Measurements from ENCODE around the gene ZNF117.
"Not testable (repeated sequence)": the region's sequence is repeated elsewhere in the genome, so short reads cannot be mapped to it uniquely, and the experiment has no call there.

The ZNF117 gene

DNA sequence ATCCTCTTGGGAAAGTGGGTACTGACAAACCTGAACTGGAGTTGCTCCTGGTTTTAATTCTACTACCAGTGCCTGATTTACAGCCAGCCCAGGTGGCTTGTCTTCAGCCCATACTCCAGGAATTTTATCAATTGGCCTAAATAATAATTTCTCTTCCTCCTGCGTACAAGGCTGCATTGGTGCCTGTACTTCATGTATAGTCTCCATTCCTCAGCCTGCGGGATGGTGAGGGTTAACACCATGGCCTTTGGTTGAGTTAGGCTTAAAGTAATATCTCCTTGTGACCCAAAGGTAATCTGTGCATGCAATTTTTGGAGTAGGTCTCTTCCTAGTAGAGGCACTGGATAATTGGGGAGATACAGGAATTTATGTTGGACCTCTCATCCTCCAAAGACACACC is 5.5 kb upstream of the ZNF117 start:
- DNase-seq, result no peak

DNA sequence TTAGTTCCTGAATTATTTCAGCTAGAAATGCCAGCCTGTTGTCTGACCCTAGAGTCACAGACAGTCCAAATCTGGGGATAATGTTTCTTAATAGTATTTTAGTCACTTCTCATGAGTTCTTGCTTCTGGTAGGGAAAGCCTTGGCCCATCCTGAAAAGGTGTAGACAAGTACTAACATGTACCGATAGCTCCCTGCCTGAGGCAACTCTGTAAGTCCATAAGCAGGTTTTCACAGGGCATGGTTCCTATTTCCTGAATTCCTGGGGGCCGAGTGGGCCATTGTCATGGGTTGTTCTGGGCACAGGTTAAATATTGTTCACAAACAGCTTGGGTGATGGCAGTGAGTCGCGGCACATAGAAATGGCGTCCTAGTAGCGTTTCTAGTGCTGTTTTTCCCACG is 3.1 kb upstream of the ZNF117 start:
- DNase-seq, result no peak

DNA sequence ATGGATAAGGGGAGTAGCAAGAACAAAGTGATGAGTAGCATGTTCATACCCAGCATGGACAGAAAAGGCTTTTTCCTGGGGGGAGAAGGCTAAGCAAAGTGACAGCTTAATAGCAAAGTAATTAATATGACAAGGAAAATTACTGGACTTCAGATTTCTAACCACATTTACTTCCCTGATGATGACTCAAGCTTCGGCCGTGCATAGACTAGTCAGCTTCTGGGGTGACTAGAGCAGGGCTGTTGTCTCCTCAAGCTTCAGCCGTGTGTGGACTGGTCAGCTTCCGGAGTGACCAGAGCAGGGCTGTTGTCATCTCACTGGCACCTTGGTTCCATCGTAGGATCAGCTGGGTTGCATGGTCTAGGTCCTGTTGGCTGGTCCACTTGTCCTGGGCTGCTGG is 2.1 kb upstream of the ZNF117 start:
- no peak for DNase-seq

DNA sequence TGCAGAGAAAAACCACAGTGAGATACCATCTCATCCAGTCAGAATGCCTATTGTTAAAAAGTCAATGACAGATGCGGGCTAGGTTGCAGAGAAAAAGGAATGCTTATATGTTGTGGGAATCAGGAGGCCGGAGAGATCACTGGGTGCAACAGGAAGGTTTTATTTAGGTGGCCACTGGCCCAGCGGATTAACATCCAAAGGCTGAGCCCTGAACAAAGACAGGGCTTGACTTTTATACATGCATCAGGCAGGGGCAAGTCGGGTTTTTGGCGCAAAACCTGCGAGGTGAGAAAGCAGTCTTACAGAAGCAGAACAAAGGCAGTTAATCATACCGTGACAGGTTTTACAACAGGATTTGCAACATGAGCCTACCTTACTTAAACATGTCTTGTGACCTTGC is 620 bp downstream of the ZNF117 start:
- DNase-seq, result no peak

DNA sequence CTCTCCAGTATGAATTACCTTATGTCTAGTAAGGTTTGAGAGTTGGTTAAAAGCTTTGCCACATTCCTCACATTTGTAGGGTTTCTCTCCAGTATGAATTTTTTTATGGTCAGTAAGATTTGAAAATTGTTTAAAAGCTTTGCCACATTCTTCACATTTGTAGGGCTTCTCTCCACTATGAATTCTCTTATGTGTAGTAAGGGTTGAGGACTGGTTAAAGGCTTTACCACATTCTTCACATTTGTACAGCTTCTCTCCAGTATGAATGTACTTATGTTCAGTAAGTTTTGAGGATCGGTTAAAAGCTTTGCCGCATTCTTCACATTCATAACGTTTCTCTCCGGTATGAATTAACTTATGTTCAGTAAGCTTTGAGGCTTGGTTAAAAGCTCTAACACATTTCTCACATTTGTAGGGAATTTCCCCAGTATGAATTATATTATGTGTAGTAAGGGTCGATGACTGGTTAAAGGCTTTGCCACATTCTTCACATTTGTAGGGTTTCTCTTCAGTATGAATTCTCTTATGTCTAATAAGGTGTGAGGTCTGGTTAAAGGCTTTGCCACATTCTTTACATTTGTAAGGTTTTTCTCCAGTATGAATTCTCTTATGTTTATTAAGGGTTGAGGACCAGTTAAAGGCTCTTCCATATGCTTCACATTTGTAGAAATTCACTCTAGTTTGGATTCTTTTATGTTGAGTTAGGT is 12.2 kb downstream of the ZNF117 start:
- DNase-seq, result no peak

DNA sequence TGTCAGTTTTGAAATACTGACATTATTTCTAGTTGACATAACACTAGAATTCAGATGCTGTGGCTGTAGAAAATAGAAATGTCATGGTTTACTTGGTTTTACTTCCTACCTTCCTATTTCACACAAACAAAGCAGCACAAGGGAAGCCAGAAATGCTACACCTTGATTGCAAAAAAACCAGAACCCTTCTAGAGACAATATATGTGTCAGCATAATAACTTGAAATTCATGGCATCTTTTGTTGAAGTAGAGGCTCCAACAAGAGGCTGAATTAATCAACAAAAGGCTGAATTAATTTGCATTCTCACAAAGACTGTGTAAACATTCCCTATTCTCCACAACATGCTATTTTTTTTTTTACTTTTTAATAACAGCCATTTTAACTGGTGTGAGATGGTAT is 25.2 kb downstream of the ZNF117 start:
- no peak for DNase-seq

DNA sequence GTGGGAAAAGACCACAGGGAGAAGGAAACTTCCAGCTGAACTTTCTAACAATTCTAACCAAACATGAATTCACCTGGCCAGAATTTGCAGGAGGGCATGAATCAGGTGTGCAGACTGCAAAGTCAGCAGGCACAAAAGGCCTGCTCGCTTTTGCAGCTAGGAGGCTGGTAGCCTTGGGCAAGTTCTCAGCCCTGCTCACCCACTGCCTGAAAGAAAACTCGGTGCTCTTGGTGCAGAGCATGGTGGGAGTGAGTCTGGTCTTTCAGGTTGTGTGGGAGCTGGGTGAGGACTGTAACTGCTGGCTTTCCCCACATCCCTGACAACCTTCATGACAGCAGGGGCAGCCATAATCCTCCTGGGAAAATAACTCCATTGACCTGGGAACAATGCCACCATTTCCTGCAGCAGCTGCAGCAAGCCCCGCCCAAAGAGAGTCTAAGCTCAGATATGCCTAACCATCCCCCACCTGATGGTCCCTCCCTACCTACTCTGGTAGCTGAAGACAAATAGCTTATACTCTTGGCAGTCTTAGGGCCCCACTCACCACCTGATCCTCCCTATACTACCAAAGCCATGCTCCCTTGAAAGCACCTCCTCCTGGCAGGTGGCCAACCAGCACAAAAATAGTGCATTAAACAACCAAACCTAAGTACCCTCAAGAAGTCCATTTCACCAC is 31.6 kb downstream of the ZNF117 start:
- DNase-seq, result no peak

DNA sequence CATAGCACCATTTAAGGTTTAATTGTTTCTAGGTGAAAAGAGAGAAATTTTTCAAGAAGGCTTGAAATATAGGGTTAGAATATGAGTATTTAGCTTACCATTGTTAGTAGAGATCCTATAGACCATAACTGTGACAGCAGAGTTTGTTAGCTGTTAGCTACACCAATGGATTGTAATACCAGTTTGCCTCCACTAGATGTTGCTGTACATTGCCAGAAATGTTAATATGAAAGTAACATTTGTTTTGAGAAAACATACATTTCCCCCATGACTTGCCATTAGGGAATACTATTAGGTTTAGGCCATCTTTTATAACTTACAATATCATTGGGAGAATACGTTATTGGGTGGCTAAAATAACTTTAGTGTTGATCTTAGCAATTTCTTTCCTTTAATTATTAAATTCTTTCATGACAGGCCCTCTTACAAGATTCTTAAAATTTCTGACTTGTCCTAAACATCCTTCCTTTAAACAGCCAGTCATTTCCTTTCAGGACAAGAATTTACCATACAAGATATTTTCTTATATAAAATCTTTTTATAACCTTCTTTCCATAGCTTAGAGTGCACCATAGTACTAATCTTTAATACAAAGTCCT is 39.5 kb downstream of the ZNF117 start:
- DNase-seq, result peak; percentile 43

DNA sequence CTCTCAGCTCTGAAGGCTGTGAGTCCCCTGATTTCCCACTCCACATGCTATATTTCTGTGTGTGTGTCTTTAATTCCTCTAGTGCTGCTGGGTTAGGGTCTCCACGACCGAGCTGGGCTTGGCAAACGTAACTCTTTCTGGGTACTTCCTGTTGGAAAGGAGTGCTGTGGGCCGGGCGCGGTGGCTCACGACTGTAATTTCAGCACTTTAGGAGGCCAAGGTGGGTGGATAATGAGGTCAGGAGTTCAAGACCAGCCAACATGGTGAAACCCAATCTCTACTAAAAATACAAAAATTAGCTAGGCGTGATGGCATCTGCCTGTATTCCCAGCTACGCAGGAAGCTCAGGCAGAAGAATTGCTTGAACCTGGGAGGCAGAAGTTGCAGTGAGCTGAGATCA is 40.2 kb downstream of the ZNF117 start:
- not testable (repeated sequence) for DNase-seq

DNA sequence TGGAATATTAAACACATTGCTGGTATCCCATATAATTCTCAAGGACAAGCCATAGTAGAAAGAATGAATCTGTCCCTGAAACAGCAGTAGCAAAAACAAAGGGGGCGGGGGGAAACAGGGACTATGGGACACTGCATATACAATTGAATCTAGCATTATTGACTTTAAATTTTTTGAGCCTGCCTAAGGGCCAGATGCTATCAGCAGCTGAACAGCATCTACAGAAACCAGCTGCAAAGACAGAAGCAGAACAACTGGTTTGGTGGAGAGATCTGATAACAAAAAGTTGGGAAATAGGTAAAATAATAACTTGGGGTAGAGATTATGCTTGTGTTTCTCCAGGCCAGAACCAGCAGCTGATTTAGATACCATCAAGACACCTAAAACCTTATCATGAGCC is 42.1 kb downstream of the ZNF117 start:
- DNase-seq, result not testable (repeated sequence)

DNA sequence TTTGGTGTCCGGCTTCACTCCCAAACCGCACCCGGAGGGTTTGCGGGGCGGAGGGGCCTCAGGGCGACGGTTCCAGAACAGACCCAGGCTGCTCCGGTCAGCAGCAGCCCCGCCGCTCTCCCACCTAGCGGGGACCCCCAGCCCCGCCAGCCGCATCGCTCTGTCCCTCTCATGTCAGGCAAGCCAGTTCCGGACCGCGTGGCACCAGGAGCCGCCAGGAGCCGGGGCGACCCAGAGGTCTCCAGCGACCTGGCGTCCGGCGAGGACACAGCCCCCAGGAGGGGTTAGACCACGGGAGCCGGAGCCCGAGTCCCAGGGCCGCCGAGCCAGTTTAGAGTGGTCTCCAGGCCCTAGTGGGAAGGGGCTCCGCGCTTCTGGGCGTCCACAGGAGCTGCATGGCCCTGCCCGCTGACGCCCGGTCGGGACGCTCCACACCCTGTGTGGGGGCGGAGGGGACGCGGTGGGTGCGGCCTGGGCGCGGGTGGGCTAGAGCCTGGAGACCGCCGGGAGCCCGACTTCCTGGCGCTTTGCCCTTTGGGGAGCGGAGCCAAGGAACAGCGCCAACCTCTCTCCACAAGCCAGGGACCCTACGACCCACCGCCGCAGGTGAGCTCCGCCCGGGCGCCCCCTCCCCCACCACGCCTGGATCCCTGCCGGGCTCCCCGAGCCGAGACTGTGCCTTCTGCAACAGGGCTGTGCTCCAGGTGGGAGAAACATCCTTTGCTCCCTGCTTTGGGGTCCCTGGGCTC is 43.4 kb downstream of the ZNF117 start:
- DNase-seq, result no peak

DNA sequence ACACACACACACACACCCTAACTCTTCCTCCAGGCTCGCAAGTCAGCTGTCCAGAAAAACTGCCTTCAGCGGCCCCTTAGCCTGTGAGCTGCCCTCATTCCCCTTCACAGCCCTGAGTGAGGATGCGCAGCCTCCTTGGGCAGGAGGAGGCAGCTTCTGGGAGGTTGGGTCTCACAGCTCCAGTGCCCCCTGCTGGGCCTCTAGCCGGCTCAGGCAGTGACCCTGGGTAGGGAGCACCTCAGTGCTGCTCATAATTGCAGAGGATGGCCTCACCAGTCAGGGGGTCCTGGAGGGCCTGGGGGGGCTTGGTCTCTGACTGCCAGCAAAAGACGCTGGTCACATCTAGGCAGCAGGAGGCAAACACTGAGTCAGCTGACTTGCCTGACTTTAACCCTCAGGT is 44.1 kb downstream of the ZNF117 start:
- no peak for DNase-seq

DNA sequence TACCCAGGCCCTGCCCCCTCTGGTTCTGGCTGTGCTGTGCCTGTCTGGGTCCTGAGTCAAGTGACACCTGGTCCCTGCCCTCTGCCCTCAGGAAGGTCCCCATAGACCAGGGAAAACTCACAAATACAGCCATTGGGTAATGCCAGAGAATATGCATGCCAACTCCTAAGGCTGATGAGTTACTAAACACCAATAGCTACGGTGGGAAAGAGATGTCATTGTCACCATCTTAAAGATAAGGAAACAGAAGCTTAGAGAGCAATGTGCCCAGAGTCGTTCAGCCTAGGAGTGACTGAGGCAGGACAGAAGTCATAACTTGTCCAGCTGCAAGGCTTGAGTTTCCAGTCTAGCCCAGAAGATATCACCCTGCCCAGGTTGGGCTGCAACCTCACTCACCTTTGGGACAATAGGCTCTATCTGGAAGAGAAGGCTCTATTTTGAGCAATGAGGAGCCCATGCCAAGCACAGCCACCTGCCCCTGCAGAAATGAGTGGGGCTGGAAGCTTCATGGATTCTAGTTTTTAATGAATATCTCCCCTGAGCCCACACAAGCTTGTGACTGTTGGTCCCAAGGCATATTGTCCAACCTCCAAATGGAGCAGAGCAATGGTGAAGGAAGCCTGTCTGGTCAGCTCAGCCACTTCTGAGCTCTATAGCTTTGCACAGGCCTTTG is 45.2 kb downstream of the ZNF117 start:
- DNase-seq, result no peak

DNA sequence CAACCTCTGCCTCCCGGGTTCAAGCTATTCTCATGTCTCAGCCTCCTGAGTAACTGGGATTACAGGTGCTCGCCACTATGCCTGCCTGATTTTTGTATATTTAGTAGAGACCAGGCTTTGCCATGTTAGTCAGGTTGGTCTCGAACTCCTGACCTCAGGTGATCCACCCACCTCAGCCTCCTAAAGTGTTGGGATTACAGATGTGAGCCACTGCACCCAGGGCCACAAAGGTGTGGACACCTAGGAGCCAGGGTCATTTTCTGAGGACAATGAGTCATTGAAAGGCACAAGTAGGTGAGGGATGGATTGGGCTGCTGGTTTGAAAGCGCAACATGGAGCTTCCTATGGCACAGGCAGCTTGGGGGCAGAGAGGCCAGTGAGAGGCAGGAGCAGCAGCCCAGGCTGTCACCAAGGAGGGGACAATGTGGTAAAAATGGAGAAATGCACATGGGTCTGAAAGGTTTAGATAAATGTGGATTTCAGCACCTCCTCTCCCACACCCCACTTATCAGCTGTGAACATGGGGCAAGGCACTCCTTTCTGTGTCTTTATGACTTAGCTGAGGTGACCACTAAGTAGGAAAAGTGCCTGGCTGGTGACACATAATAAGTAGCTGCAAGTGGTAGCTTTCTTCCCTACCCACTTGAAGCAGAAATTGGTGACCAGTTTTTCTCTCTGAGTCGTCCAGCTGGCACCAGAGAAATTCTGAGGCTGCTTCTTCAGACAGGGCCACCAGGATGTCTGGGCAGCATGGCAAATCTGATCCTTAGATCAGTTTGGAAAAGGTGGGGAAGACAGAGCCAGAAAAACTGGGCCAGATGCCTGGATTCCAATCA is 46.0 kb downstream of the ZNF117 start:
- not testable (repeated sequence) for DNase-seq

DNA sequence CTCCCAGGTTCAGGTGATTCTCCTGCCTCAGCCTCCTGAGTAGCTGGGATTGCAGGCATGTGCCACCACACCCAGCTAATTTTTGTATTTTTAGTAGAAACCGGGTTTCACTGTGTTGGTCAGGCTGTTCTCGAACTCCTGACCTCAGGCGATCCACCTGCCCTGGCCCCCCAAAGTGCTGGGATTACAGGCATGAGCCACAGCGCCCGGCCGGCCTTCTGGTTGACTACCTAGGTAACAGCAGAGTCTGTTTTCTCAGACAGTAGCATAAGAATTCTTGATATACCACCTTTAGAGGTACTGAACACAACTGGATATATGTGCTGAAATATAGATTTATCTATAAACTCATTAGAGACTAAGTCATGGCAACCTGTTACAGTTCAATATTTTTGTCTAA is 50.8 kb downstream of the ZNF117 start:
- DNase-seq, result not testable (repeated sequence)

DNA sequence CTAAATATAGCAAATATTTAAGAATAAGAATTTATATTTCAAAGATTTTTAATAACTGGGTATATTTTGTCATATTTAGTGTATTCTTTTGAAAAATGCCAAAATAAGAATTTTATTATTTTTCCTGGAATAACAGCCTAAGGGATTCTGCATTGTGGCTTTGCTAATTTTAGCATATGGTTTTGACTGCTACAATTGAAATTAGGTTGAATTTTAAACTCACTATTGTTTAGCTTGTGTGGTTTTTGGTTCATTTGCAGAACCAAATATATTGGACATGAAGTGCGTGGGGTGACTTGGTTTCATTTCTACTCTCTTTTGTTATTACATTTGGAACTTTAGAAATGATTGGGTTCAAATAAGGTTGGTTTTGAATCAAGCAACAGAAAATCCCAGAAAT is 52.3 kb downstream of the ZNF117 start:
- DNase-seq, result no peak

DNA sequence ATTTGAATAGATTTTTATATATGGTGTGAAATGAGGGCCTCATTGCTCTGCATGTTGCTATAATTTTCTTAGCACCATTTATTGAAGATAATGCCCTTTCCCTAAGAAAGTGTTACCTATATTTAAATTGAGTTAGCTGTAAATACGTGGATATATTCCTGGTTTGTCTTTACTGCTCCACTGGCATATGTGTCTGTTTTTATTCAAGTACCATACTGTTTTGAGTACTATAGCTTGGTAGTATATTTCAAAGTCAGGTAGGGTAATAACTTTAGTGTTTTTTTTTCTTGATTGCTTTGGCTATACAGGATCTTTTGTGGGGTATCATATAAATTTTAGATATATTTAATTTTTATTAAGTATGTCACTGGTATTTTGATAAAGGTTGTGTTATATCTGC is 56.4 kb downstream of the ZNF117 start:
- no peak for DNase-seq

DNA sequence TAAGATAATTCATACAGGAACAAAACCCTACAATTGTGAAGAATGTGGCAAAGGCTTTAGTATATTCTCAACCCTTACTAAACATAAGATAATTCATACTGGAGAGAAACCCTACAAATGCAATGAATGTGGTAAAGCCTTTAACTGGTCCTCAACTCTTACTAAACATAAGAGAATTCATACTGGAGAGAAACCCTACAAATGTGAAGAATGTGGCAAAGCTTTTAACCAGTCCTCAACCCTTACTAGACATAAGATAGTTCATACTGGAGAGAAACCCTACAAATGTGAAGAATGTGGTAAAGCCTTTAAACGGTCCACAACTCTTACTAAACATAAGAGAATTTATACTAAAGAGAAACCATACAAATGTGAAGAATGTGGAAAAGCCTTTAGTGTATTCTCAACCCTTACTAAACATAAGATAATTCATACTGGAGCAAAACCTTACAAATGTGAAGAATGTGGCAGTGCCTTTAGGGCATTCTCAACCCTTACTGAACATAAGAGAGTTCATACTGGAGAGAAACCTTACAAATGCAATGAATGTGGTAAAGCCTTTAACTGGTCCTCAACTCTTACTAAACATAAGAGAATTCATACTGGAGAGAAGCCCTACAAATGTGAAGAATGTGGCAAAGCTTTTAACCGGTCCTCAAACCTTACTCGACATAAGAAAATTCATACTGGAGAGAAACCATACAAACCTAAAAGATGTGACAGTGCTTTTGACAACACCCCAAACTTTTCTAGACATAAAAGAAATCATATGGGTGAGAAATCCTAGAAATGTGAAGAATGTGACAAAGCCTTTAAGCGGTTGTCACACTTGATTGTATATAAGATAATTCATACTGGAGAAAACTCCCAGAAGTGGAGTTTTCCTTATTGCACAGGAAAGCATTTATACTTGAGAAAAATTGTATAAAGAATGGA is 62.3 kb downstream of the ZNF117 start:
- not testable (repeated sequence) for DNase-seq

All from activated CD4-positive, alpha-beta T cell treated with anti-CD3 and anti-CD28 coated beads, Interleukin-2, Interleukin-6, amounts not matched to agents 100 ng/mL and 50 ng/mL, durations not matched to agents 16 hours and 8 hours (primary cell).